Stimulated activated CD4-positive, alpha-beta T cell treated with anti-CD3 and anti-CD28 coated beads, TNF-alpha, amount 100 ng/mL, for 1 hour (primary cell): Measurements from ENCODE around the gene ERBIN.
"Not testable (repeated sequence)": the region's sequence is repeated elsewhere in the genome, so short reads cannot be mapped to it uniquely, and the experiment has no call there.

ENCODE experiments used
- DNase-seq, 3 donors: peaks; one replicate each; pipeline ENCODE4 v3.0.0-alpha.2; 2020; ENCODE audit warnings: low read depth in 3 of 3, low spot score in 1 of 3

The ERBIN gene

DNA sequence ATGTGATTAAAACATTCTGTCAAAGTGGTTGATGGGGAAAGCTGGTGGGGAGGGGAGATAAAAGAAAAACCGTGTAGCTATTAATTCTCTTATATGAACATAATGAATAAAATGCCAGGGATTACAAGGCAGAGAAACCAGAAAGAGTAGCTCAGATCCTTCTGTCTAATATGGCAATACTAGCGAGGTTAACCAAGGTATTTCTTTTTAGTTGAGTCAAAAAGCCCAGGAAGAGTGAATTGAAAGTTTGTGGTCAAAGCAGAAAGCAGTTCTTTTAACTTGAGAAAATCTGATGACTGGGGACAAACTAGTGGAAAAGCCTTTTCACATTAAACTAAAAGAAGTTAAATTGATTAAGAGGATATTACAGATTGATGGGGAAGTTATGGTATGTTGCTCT lies 76.0 kb downstream of the ERBIN start:
- no peak for DNase-seq

GRCh38 chr5:66004216-66004615 lies 77.8 kb downstream of the ERBIN start:
- no peak for DNase-seq

GRCh38 chr5:66009277-66009676 lies 82.9 kb downstream of the ERBIN start:
- no peak for DNase-seq

GRCh38 chr5:66010476-66010875 lies 84.1 kb downstream of the ERBIN start:
- no peak for DNase-seq

- no peak for DNase-seq
These were observed 85.9 kb downstream of the ERBIN start for GRCh38 chr5:66012271-66012670.

GRCh38 chr5:66013397-66013796 lies 87.0 kb downstream of the ERBIN start:
- no peak for DNase-seq

GRCh38 chr5:66013906-66014305 lies 87.5 kb downstream of the ERBIN start:
- DNase-seq, result no peak

DNA sequence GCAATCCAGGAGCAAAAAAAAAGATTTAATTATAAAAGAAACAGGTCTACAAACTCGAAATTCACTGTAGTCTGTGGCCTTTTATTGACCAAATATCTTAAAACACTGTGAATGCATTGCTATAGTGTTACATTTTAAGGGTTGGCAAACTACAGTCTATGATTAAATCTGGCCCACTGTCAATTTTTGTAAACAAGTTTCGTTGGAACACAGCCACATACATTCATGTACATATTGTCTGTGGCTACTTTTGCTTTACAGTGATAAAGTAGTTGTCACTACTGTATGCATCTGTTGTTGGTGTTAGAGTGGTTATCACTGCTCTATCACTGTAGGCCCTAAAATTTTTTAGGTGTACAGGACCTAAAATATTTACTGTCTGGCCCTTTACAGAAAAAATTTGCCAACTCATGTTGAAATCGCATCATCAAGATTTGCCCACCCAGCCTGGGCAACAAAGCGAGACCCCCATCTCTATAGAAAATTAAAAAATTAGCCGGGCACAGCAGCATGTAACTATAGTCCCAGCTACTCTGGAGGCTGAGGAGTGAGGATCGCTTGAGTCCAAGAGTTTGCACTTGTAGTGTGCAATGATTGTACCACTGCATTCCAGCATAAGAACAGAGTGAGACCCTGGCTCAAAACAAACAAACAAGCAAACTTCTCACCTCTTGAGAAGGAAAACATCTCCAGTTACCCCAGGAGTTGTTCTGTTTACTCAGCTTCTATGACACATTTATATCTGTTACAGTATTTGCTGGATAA lies 89.0 kb downstream of the ERBIN start:
- no peak for DNase-seq

- no peak for DNase-seq
These were observed 95.2 kb downstream of the ERBIN start for GRCh38 chr5:66021585-66021984.

DNA sequence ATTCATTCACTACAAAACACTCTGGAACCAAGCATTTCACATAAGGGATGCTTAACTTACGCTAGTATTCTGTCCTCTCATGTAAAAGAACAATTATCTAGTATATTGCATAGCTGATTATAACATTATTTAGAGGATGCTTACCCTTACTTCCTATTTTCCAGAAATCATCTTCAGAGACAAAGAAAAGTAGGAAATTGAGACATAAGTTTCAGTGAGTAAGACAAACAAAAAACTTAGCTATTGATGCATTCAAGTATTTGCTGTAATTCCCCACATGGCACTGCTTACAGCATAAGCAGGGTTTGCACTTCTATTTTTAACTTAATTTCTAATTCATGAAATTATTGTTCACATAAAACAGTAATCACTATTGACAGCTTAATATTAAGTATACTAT lies 112.9 kb downstream of the ERBIN start:
- no peak for DNase-seq

DNA sequence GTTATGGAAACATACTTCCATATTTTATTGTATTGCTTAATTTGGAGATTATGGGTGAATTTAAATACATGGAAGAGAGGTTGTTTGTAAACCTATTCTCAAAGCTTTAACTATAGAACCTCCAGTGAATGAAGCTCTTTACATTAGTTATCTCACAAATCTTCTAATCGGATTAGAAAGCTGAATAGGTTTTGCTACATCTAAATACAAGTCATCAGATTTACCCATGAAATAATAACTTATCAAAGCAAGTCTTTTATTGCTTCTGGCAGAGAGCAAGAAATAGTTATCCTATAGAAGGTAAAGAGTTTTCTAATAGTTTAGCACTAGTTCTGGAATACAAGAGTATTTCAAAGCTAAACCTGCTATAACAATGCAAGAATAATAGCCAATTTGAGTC lies 113.3 kb downstream of the ERBIN start:
- DNase-seq, result no peak

DNA sequence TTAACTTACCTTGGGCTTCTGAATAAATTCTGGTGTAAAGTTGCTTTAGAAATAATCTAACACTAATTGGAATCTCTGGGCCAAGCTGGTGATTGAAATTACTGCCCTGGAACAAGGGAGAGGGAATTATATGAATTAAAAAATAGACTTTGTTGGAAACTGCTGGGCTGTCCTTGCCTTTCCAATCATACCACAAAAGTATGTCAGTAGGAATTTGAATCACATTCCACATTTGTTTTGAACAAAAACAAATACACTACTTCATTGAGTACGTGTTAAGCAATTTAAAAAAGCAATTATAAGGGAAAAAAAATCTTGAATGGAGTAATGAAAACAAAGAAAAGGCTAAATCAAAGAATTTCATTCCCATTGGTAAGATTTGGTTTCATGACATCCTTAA lies 115.3 kb downstream of the ERBIN start:
- DNase-seq, result no peak

- DNase-seq, result no peak
These were observed 130.9 kb downstream of the ERBIN start for GRCh38 chr5:66057239-66057638.

DNA sequence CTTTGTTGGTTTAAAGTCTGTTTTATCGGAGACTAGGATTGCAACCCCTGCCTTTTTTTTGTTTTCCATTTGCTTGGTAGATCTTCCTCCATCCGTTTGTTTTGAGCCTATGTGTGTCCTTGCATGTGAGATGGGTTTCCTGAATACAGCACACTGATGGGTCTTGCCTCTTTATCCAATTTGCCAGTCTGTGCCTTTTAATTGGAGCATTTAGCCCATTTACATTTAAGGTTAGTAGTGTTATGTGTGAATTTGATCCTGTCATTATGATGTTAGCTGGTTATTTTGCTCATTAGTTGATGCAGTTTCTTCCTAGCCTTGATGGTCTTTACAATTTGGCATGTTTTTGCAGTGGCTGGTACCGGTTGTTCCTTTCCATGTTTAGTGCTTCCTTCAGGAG lies 134.9 kb downstream of the ERBIN start:
- DNase-seq, result not testable (repeated sequence)

DNA sequence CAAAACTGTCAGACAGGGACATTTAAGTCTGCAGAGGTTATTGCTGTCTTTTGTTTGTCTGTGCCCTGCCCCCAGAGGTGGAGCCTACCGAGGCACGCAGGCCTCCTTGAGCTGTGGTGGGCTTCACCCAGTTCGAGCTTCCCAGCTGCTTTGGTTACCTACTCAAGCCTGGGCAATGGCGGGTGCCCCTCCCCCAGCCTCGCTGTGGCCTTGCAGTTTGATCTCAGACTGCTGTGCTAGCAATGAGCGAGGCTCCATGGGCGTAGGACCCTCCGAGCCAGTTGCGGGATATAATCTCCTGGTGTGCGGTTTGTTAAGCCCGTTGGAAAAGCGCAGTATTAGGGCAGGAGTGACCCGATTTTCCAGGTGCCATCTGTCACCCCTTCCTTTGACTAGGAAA lies 136.7 kb downstream of the ERBIN start:
- DNase-seq, result not testable (repeated sequence)

GRCh38 chr5:66066826-66067225 lies 140.5 kb downstream of the ERBIN start:
- no peak for DNase-seq

DNA sequence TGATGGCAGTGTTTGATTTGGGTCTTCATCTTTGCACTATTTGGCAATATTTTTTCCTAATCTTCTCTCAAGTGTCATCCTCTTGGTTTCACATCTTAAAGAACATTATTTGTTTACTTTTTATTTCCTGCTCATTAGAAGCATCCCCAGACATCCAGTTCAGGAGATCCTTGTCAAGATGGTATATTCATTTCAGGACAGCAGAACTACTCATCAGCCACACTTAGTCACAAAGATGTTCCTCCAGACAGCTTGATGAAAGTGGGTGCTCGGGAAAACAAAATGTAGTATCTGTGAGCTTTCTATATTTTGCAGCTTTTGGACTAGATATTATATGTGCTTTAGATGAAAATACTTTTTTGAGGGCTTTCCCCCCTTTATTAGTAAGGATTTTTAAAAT lies 145.7 kb downstream of the ERBIN start:
- DNase-seq, result no peak

- DNase-seq, result no peak
These were observed 148.5 kb downstream of the ERBIN start for GRCh38 chr5:66074901-66075300.

GRCh38 chr5:66080664-66081063 lies 154.3 kb downstream of the ERBIN start:
- no peak for DNase-seq

GRCh38 chr5:66089384-66089783 lies 163.0 kb downstream of the ERBIN start:
- DNase-seq, result no peak

DNA sequence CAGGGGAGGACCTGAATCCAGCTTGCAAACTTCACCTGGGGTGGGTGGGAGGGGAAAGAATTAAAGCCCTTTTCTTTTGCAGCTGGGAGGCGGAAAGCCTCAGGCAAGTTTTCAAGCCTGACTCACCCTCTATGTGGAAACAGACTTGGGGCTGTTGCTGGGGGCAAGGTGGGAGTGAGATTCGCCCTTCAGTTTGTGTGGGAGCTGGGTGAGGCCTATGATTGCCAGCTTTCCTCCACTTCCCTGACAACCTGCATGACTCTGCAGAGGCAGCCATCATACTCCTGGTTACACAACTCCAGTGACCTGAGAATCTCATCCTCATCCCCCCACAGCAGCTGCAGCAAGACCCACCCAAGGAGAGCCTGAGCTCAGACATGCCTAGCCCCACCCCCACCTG lies 174.5 kb downstream of the ERBIN start:
- no peak for DNase-seq

- no peak for DNase-seq
These were observed 186.8 kb downstream of the ERBIN start for GRCh38 chr5:66113160-66113559.

GRCh38 chr5:66118304-66118703 lies 191.9 kb downstream of the ERBIN start:
- no peak for DNase-seq
